Mesothelial cell of epicardium (in vitro differentiated cells): ENCODE results near the gene TAOK3. TPM values are rescaled to one million over a fixed set of nuclear protein-coding genes. Genes with fewer than 3 reads are reported as not detected.
A peak's percentile ranks its signal among the peaks of the same experiment; 100 is the strongest.

ENCODE experiments used
- DNase-seq, 2 experiments: peaks; one replicate each; pipeline ENCODE4 v3.0.0; 2021; ENCODE audit warnings: low spot score in 2 of 2; ENCODE audit not compliant: unreplicated experiment in 2 of 2
- H3K27ac Mint-ChIP-seq: 2 replicates; pipeline ENCODE4 v1.8.0; 2021; ENCODE audit warnings: mixed read lengths
- H3K27me3 Mint-ChIP-seq: 2 replicates; pipeline ENCODE4 v1.8.0; 2021; ENCODE audit warnings: low read depth, mixed read lengths
- H3K36me3 Mint-ChIP-seq: 2 replicates; pipeline ENCODE4 v1.8.0; 2021; ENCODE audit warnings: mixed read lengths
- H3K4me1 Mint-ChIP-seq: 2 replicates; pipeline ENCODE4 v1.8.0; 2021; ENCODE audit warnings: mixed read lengths
- H3K4me3 Mint-ChIP-seq: 2 replicates; pipeline ENCODE4 v1.8.0; 2021; ENCODE audit warnings: mild to moderate bottlenecking, moderate library complexity, mixed read lengths
- H3K9me3 Mint-ChIP-seq: 2 replicates; pipeline ENCODE4 v1.8.0; 2021; ENCODE audit warnings: mixed read lengths
- CTCF ChIP-seq: fragments of 200-600 bp; sonication (generic); IDR thresholded peaks from one replicate; pipeline ENCODE4 v1.5.0; 2021; ENCODE audit warnings: antibody characterized with exemption; ENCODE audit not compliant: unreplicated experiment
- total RNA-seq: library from RNA; stranded (reverse); gene quantifications from 3 replicates; pipeline ENCODE4 v1.2.1, GENCODE V29; 2021

TAOK3 gene
- total RNA-seq, 1 donor from 2014 or later, result 27.7 TPM

GRCh38 chr12:118327391-118327790, 45.3 kb downstream of the TAOK3 start:
- Mint-ChIP-seq H3K9me3 (peaks cover 8% of the 10 kb centered on the region), H3K27me3 (no peaks in the 10 kb centered on the region), H3K36me3 (peaks cover 2% of the 10 kb centered on the region), H3K4me3 (no peak overlapping the region), H3K27ac (no peak overlapping the region), H3K4me1 (peaks cover 39% of the 10 kb centered on the region)
- no peak for TF ChIP-seq CTCF
- DNase-seq, result no peak

- Mint-ChIP-seq H3K4me1 (peaks cover 39% of the 10 kb centered on the region), H3K4me3 (no peak overlapping the region), H3K9me3 (peaks cover 8% of the 10 kb centered on the region), H3K27ac (peak overlapping the region; percentile 79), H3K27me3 (no peaks in the 10 kb centered on the region), H3K36me3 (peaks cover 2% of the 10 kb centered on the region)
- DNase-seq, result no peak
- no peak for TF ChIP-seq CTCF
Measured at GRCh38 chr12:118326991-118327390, 45.7 kb downstream of the TAOK3 start.

GRCh38 chr12:118325081-118325480, 47.6 kb downstream of the TAOK3 start:
- no peak overlapping the region for H3K4me3 Mint-ChIP-seq
- peaks cover 2% of the 10 kb centered on the region for H3K36me3 Mint-ChIP-seq
- H3K9me3 Mint-ChIP-seq, result peaks cover 8% of the 10 kb centered on the region
- TF ChIP-seq CTCF, result no peak
- no peaks in the 10 kb centered on the region for H3K27me3 Mint-ChIP-seq
- peaks cover 31% of the 10 kb centered on the region for H3K4me1 Mint-ChIP-seq
- DNase-seq, result no peak
- no peak overlapping the region for H3K27ac Mint-ChIP-seq

GRCh38 chr12:118319627-118320026, 53.1 kb downstream of the TAOK3 start:
- Mint-ChIP-seq H3K4me3 (no peak overlapping the region), H3K9me3 (peaks cover 11% of the 10 kb centered on the region), H3K27ac (no peak overlapping the region), H3K27me3 (no peaks in the 10 kb centered on the region), H3K36me3 (no peaks in the 10 kb centered on the region), H3K4me1 (peaks cover 1% of the 10 kb centered on the region)
- TF ChIP-seq CTCF, result no peak
- DNase-seq, result no peak

- peaks cover 11% of the 10 kb centered on the region for H3K9me3 Mint-ChIP-seq
- no peaks in the 10 kb centered on the region for H3K27me3 Mint-ChIP-seq
- peaks cover 1% of the 10 kb centered on the region for H3K4me1 Mint-ChIP-seq
- no peak overlapping the region for H3K4me3 Mint-ChIP-seq
- no peak overlapping the region for H3K27ac Mint-ChIP-seq
- no peak for DNase-seq
- TF ChIP-seq CTCF, result no peak
- H3K36me3 Mint-ChIP-seq, result no peaks in the 10 kb centered on the region
Measured at GRCh38 chr12:118318744-118319143, 54.0 kb downstream of the TAOK3 start.

- peaks cover 11% of the 10 kb centered on the region for H3K9me3 Mint-ChIP-seq
- H3K4me1 Mint-ChIP-seq, result peaks cover 1% of the 10 kb centered on the region
- H3K36me3 Mint-ChIP-seq, result no peaks in the 10 kb centered on the region
- H3K4me3 Mint-ChIP-seq, result no peak overlapping the region
- H3K27me3 Mint-ChIP-seq, result no peaks in the 10 kb centered on the region
- H3K27ac Mint-ChIP-seq, result no peak overlapping the region
- DNase-seq, result no peak
- TF ChIP-seq CTCF, result no peak
Measured at GRCh38 chr12:118317729-118318128, 55.0 kb downstream of the TAOK3 start.
